Peyer's patch (tissue), 4 donors: ENCODE measurements around the gene GCLC.

ENCODE experiments used
- POLR2A ChIP-seq, 2 donors: fragments of 450-650 bp; IDR thresholded peaks; one replicate each; pipeline ENCODE4 v1.5.1; 2017; ENCODE audit warnings: antibody characterized with exemption in 2 of 2, mild to moderate bottlenecking in 2 of 2, moderate library complexity in 2 of 2
- TF ChIP-seq, protein P1 (sequence below), 6 experiments: fragments of 450-650 bp in 4 of 6; fragments of 200-600 bp in 2 of 6; sonication (generic) in 1 of 6; IDR thresholded peaks; one replicate each; pipeline ENCODE4 v1.5.1; 2017 to 2019; ENCODE audit warnings: antibody characterized with exemption in 6 of 6, mild to moderate bottlenecking in 3 of 6, moderate library complexity in 1 of 6

DNA sequence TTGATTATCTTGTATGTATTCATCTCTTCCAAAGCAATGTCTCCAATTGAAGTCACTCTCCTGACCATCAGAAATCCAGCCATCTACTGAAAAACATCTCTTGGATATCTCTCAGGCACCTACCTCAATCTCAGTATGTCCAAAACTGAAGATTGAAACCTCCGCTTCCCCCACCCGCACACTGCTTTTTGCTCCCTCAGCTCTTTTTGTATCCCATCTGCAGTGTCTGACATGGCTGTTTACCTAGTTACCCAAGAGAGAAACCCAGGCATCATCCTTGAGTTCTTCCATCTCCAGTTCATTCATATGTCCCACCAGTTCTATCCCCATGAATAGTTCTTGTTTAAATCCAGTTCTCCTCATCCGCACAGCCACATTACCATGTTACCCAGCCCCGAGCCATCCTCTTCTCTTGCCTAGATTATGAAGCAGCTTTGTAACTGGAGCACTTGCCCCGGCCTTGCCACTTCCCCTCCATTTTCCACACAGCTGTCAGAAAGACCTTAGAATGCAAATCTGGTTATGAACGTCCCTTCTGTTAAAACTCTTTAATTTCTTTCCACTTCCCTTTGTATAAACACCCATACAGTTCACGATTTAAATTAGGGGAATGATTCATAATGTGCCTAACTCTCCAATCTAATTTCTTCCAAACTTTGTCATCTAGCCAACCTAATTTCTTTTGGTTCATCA, 40.5 kb upstream of the GCLC start:
- TF ChIP-seq, protein P1, sequence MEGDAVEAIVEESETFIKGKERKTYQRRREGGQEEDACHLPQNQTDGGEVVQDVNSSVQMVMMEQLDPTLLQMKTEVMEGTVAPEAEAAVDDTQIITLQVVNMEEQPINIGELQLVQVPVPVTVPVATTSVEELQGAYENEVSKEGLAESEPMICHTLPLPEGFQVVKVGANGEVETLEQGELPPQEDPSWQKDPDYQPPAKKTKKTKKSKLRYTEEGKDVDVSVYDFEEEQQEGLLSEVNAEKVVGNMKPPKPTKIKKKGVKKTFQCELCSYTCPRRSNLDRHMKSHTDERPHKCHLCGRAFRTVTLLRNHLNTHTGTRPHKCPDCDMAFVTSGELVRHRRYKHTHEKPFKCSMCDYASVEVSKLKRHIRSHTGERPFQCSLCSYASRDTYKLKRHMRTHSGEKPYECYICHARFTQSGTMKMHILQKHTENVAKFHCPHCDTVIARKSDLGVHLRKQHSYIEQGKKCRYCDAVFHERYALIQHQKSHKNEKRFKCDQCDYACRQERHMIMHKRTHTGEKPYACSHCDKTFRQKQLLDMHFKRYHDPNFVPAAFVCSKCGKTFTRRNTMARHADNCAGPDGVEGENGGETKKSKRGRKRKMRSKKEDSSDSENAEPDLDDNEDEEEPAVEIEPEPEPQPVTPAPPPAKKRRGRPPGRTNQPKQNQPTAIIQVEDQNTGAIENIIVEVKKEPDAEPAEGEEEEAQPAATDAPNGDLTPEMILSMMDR (IDR thresholded peaks at IDR 0.05), result no peak
- TF ChIP-seq POLR2A (IDR thresholded peaks at IDR 0.05), result no peak
